NCI-H2196 (cell line): Measurements from ENCODE around the gene CARD19.
"Not testable (repeated sequence)": the region's sequence is repeated elsewhere in the genome, so short reads cannot be mapped to it uniquely, and the experiment has no call there.

Experiments
- DNase-seq: peaks from one replicate; lab custom pipeline; 2025; ENCODE audit not compliant: unreplicated experiment; lab: John Stamatoyannopoulos, UW

Gene CARD19

GRCh38 chr9:93099551-93100275 is 3.7 kb downstream of the CARD19 start:
- no peak for DNase-seq

- no peak for DNase-seq
Measured at GRCh38 chr9:93100276-93100636, 4.2 kb downstream of the CARD19 start.

GRCh38 chr9:93101086-93101485 is 5.1 kb downstream of the CARD19 start:
- DNase-seq: not testable (repeated sequence)

- DNase-seq: no peak
Measured at GRCh38 chr9:93105620-93106019, 9.6 kb downstream of the CARD19 start.

- DNase-seq: no peak
Measured at GRCh38 chr9:93107151-93107824, 11.3 kb downstream of the CARD19 start.

- no peak for DNase-seq
Measured at GRCh38 chr9:93107825-93108161, 11.8 kb downstream of the CARD19 start.

GRCh38 chr9:93108291-93109041 is 12.4 kb downstream of the CARD19 start:
- DNase-seq: no peak

GRCh38 chr9:93110311-93110855 is 14.4 kb downstream of the CARD19 start:
- DNase-seq: no peak

GRCh38 chr9:93111001-93111370 is 15.0 kb downstream of the CARD19 start:
- no peak for DNase-seq

- no peak for DNase-seq
Measured at GRCh38 chr9:93111371-93112115, 15.5 kb downstream of the CARD19 start.

GRCh38 chr9:93112116-93112863 is 16.3 kb downstream of the CARD19 start:
- DNase-seq: no peak

- DNase-seq: no peak
Measured at GRCh38 chr9:93112864-93113389, 16.9 kb downstream of the CARD19 start.

- no peak for DNase-seq
Measured at GRCh38 chr9:93114169-93114983, 18.4 kb downstream of the CARD19 start.

GRCh38 chr9:93114984-93115335 is 18.9 kb downstream of the CARD19 start:
- DNase-seq: no peak

- no peak for DNase-seq
Measured at GRCh38 chr9:93115486-93116071, 19.6 kb downstream of the CARD19 start.

- DNase-seq: no peak
Measured at GRCh38 chr9:93116072-93116961, 20.3 kb downstream of the CARD19 start.

GRCh38 chr9:93117521-93117920 is 21.5 kb downstream of the CARD19 start:
- not testable (repeated sequence) for DNase-seq
